ENCODE measurements around the gene FKBP10.
A peak's percentile ranks its signal among the peaks of the same experiment; 100 is the strongest.
"Not testable (repeated sequence)": the region's sequence is repeated elsewhere in the genome, so short reads cannot be mapped to it uniquely, and the experiment has no call there.

Gene FKBP10

GRCh38 chr17:41810659-41811548, 1.9 kb upstream of the FKBP10 start:
- no peak for DNase-seq

- peak; percentile 63 for DNase-seq
These were observed 1.0 kb upstream of the FKBP10 start, which contains the start of gene P3H4 for GRCh38 chr17:41811549-41812380. P3H4 (minus strand) TSS chr17:41811949; CDS start chr17:41811915, 34 bp downstream.

- DNase-seq: no peak
These were observed 412 bp downstream of the FKBP10 start for GRCh38 chr17:41813152-41813680.

- DNase-seq: no peak
These were observed 908 bp downstream of the FKBP10 start for GRCh38 chr17:41813699-41814124.

GRCh38 chr17:41814195-41814594, 1.4 kb downstream of the FKBP10 start:
- no peak for DNase-seq

GRCh38 chr17:41816637-41817320, 4.0 kb downstream of the FKBP10 start:
- DNase-seq: no peak

GRCh38 chr17:41818024-41818423, 5.2 kb downstream of the FKBP10 start:
- DNase-seq: no peak

- no peak for DNase-seq
These were observed 9.0 kb downstream of the FKBP10 start for GRCh38 chr17:41821776-41822175.

GRCh38 chr17:41822216-41823140, 9.7 kb downstream of the FKBP10 start:
- DNase-seq: no peak

GRCh38 chr17:41823141-41823524, 10.3 kb downstream of the FKBP10 start:
- no peak for DNase-seq

GRCh38 chr17:41823580-41823979, 10.8 kb downstream of the FKBP10 start:
- no peak for DNase-seq

- DNase-seq: no peak
These were observed 11.3 kb downstream of the FKBP10 start for GRCh38 chr17:41824086-41824485.

- DNase-seq: no peak
These were observed 12.5 kb downstream of the FKBP10 start for GRCh38 chr17:41825175-41825845.

GRCh38 chr17:41829961-41830360, 17.2 kb downstream of the FKBP10 start:
- DNase-seq: not testable (repeated sequence)

- no peak for DNase-seq
These were observed 22.5 kb downstream of the FKBP10 start for GRCh38 chr17:41835214-41835799.

GRCh38 chr17:41835800-41836549, 23.2 kb downstream of the FKBP10 start, which contains the start of gene NT5C3B:
NT5C3B (minus strand) TSS chr17:41836232; CDS start chr17:41836193, 39 bp downstream.
- peak; percentile 39 for DNase-seq

GRCh38 chr17:41836550-41837196, 23.9 kb downstream of the FKBP10 start:
- no peak for DNase-seq

GRCh38 chr17:41837761-41838538, 25.1 kb downstream of the FKBP10 start, which contains the start of gene KLHL10:
KLHL10 (plus strand) TSS chr17:41837825; CDS start chr17:41837933, 108 bp downstream.
- DNase-seq: no peak
